Measurements from ENCODE around the gene CTDSP1.

GRCh38 chr2:218407717-218408116, 8.0 kb downstream of the CTDSP1 start:
- TF ChIP-seq BHLHE40 (IDR thresholded peaks at IDR 0.05; ENCODE audit: low read depth, low read length): no peak
- TF ChIP-seq ELK1 (IDR thresholded peaks at IDR 0.05; ENCODE audit: low read depth, low read length): no peak
- no peak for TF ChIP-seq CTCF (IDR thresholded peaks at IDR 0.05)
- TF ChIP-seq BCL3 (IDR thresholded peaks at IDR 0.05): no peak
- no peak for TF ChIP-seq EP300 (IDR thresholded peaks at IDR 0.05)
- TF ChIP-seq CEBPB (IDR thresholded peaks at IDR 0.05): no peak
- no peak for TF ChIP-seq USF2 (IDR thresholded peaks at IDR 0.05)
- TF ChIP-seq ZFP36 (IDR thresholded peaks at IDR 0.05; ENCODE audit: borderline replicate concordance, partially characterized antibody): no peak
- no peak for TF ChIP-seq REST (IDR thresholded peaks at IDR 0.05)
